ENCODE measurements around the gene HPSE.
"Not testable (repeated sequence)": the region's sequence is repeated elsewhere in the genome, so short reads cannot be mapped to it uniquely, and the experiment has no call there.

The HPSE gene

DNA sequence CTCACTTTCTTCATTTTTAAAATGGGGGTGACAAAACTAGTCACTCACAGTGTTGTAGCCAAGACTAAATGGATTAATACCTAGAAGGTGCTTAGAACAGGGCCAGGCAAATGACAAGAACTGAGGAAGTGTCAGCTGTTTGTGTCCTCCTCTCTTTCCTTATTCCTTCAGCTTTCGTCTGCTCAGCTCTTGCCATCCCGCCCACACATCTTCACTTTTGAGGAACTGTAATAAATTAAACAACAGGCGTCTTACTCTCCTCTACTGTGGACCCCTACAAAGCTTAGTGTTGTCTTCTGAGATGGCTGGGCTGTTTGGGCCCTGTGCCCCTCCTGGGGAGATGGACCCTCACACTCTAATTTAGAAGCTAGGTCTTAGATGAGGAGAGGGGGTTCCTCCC lies 2.7 kb downstream of the HPSE start:
- no peak for DNase-seq (ENCODE audit: low read depth in 2 of 2)

DNA sequence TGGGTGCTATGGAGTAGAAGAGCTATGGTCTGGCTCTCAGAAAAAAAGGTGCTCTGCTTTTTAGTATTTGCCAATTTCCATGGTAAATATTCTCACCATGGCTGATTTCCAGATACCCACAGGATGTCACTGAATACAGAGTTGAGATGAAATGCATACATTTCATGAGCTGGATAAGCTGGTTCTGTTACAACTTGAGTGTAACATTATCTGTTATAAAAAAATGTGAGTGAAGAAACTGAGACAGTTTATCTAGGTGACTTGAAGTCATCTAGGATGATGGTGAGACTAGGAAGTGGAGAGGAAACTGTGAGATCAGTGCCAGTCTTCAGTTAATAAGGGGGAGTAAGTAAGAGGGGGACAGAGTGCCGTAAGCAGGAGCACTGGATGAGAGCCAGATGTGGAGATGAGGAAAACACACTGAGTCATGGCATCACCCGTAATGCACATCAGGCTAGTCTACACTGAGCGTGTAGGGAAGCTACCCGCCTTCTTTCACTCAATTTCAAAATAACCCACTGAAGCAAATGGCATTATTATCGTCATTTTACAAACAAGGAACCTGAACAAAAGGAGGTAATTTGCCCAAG lies 5.0 kb downstream of the HPSE start:
- no peak for DNase-seq (ENCODE audit: low read depth in 2 of 2)

DNA sequence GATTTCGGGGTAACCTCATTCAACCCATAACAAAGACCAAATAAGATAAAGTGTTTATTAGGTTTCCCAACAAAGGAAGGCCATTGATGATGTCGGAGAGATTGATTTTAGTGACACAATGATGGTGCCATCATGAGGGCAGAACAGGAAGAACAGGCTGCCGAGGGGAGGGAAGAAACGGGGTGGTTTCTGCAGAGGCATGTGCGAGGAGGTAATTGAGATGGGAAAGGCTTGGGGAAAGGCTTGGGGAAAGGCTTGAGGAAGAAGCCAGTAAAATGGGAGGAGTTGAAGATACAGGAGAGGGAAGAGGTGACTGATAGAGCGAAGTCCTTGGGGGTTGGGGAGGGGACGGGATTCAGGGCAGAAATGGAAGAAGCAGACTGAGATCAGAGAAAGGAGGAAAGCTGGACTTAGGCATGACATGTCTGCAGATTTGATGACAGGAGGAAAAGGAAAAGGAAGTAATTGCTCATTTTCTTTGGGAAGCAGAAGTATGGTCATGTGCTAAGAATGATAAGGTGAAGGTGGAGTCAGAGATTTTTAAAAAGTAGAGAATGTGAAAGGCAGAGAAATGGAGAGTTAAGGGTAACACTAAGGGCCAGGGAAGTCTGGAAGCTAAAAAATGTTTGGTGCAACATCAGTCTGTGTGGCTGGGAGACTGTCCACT lies 6.0 kb downstream of the HPSE start:
- DNase-seq (ENCODE audit: low read depth in 2 of 2): no peak

DNA sequence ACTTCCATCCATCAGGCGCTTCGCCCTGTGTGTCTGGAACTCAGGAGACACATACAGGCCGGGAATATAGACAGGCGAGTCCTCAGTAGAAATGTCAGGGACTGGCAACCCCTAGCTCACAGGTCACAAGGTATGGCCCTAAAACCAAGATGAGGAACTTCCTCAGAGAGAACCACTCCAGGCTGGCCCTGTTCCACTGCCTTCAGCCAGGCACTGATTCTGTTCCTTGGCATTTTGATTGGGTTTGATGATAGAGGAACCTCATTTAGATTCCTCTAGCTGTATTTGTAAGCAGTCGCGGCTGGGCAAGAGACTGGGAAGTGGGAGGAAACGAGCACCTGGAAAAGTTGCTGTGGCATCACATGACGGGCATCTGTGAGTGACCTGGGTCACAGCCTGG lies 8.1 kb downstream of the HPSE start:
- DNase-seq (ENCODE audit: low read depth in 2 of 2): no peak

DNA sequence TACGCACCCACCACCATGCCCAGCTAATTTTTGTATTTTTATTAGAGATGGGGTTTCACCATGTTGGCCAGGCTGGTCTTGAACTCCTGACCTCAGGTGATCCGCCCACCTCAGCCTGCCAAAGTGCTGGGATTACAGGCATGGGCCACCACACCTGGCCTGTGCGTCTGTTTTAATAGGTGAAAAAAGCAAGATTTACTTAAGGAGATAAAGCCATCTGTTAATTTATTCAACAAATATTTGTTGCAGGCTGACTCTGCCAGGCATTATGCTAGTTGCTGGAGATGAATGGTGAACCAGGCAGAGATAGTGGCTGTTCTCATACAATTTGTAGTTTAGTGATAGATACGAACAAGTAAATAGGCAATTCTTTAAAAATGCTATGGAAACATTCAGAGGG lies 9.3 kb downstream of the HPSE start:
- not testable (repeated sequence) for DNase-seq (ENCODE audit: low read depth in 2 of 2)

DNA sequence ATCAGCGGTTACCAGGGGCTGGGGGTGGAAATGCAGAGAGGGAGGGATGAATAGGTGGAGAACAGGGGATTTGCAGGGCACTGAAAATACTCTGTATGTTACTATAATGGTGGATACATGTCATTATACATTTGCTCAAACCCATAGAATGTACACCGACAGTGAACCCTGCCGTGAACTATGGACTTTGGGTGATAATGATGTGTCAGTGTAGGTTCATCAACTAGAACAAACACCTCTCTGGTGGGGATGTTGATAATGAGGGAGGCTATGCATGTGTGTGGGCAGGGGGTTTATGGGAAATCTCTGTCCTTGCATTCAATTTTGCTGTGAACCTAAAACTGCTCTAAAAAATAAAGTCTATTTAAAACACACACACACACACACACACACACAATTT lies 11.5 kb downstream of the HPSE start:
- DNase-seq (ENCODE audit: low read depth in 2 of 2): no peak

DNA sequence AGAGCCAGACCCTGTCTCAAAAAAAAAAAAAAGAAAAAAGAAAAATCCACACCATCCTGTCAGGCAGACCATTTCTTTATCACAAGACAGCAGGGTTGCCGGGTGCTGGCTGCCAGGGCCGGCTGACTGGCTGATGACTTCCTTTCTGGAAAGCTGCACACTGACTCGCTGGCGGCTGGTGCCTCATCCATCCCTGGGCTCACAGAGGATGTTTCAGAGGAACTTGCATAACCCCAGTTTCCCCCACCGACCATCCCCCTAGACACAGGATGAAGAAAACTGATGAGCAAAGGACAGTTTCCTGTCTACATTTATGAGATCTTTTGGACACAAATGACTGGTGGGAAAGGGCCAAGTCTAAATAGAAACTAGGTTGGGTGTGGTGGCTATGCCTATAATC lies 14.1 kb downstream of the HPSE start:
- peak in 1 of 2 donors; percentile 23 for DNase-seq (ENCODE audit: low read depth in 2 of 2)

DNA sequence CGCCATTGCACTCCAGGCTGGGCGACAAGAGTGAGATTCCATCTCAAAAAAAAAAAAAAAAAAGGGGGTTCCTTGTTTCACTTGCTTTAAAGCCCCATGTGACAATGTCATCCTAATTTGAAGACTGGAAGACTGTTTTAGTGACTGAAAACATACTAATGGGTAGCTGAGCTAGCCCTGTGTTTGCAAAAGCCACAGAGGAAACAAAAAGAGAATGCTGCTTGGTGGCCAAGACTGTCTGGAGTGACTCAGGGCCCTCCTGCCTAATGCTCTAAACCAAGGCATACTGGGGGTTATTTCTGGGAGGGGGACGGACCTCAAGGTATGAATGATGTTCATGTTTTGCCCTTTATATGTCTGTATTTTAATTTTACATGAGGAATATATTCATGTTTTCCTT lies 16.0 kb downstream of the HPSE start:
- DNase-seq (ENCODE audit: low read depth in 2 of 2): no peak

DNA sequence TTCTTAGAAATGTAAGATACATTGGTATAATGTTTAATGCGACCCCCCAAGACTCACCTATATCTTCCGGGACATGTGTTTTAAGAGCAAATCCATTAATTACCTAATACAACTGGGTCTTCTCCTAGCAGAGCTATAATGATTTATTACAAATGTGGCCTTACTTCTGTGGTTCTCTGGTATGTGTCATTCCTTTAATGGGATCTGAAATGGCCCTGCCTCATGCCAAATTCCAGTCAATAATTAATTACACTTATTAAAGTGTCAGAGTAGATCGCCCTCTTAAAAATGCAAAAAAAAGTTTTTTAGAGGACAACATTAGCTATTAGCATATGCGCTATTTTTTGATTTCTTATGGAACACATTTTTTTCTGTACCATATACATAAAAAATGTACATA lies 17.0 kb downstream of the HPSE start:
- DNase-seq (ENCODE audit: low read depth in 2 of 2): no peak

DNA sequence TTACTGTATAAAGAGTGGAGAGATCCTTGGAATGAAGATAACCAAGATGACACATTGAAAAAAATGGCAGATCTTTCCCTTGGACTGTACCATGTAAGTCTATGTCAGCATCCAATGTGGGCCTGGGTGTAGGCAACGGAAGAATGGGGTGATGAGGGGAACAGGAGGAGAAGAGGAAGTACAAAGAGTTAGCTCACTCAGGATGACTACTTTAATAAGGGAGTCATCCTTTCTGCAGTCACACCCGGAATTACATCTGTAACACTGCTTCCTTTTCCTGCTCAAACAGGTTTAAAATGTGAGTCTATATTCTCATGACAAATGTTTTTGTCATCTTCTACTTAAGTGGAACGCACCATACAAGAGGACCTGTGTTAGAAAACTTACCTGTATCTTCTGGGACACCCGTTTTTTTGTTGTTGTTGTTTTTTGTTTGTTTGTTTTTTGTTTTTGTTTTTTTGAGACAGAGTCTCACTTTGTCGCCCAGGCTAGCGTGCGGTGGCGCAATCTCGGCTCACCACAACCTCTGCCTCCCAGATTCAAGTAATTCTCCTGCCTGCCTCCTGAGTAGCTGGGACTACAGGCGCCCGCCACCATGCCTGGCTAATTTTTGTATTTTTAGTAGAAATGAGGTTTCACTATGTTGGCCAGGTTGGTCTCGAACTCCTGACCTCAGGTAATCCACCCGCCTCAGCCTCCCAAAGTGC lies 18.0 kb downstream of the HPSE start:
- DNase-seq (ENCODE audit: low read depth in 2 of 2): no peak

DNA sequence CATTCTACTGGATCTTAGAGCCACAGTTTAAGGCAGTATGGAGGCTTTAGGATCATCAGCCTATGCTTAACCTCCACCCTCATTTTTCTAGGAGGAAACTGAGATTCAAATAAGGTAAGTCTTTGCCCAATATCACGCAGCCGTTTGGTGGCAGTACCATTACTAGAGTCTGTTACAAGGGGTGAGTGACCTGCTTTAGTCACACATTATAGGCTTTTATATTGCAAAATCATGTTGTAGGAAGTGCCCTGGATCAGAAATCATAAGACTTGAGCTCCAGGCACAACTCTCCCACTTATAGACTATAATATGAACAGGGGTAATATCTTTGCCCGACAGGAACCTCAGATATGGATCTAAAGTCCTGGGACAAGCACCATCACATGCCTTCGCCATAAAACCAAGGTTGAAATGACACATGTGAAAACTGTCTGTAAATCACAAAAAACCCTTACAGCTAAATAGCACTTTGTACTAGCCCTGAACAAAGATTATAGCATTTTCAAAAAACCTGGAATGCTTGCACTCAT lies 19.2 kb downstream of the HPSE start:
- no peak for DNase-seq (ENCODE audit: low read depth in 2 of 2)

DNA sequence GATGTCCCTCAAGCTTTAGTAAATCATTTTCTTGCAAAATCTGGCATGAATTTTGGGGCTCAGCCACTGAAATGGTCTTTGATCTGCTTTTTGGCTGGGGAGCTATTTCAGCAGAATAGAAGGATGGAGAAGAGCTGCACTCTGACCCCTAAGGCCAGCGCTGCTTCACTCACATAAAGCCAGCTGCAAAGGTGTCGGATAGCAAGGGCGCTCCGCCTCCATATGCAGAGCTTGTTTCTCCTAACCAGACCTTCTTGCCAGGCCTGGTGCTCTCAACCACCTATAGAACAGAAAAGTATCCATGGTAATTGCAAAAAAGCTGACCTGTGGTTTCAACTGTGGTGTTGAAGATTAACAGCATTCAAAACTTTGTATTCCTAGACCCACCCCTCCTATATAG lies 26.0 kb downstream of the HPSE start:
- no peak for DNase-seq (ENCODE audit: low read depth in 2 of 2)

DNA sequence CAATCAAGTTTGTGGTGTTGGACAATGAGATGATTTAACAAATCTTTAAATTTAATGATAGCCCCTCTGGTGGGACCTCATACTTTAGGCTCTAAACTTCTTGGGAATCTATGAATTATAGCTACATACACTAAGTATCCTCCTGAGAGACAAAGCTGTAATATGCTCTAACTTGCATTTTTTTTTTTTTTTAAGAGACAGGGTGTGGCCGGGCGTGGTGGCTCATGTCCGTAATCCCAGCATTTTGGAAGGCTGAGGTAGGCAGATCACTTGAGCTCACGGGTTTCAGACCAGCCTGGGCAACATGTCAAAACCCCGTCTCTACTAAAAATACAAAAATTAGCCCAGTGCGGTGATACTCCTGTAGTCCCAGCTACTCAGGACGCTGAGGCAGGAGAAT lies 26.7 kb downstream of the HPSE start:
- DNase-seq (ENCODE audit: low read depth in 2 of 2): no peak

DNA sequence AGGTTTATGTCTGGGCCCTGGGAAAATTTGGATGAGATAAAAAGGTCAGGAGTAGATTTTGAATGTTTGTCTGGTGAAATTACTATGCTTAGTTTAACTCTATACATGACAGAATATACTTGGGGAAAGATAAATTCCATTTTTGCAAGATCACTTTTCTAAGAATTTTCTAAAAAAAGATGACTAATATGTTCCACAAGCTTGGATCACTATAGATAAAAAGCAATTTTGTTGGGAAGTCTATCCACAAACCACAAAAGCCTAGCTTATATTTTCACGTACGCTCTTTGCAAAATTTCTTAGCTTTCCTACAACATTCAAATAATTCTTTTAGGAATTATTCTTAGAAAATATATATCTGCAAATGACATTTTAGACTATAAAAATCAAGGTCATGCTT lies 29.5 kb downstream of the HPSE start:
- no peak for DNase-seq (ENCODE audit: low read depth in 2 of 2)

DNA sequence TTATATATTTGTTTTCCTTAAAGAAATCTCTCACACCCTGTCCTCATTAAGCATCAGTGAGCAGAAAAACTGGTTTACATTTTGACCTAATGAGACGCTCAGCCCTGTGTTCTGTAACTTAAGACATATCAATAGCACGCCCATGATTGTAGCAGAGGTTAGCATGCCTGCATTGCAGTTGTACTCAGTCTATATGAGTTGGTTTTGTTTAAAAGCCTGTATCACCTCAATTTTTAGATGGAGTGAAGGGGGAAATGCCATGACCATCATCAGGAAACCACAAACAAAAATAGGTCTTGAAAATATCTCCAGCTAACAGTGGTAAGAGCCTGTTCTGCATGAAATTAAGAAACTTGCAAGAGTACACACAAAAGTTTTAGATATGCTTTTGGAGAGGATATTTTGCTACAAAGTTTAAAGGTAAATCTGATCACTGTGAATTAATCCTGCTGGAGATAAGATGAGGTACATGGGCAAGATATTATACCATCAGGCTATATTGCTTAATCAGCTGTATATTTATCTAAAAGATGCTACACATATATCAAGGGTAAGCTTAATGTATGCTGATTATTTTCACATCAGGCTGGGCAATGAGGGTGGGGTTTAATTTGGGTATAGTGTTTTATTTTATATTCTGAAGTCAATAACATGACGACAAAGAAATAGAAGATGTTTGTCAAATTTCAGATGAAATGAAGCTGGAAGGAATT lies 36.9 kb downstream of the HPSE start:
- DNase-seq (ENCODE audit: low read depth in 2 of 2): no peak

DNA sequence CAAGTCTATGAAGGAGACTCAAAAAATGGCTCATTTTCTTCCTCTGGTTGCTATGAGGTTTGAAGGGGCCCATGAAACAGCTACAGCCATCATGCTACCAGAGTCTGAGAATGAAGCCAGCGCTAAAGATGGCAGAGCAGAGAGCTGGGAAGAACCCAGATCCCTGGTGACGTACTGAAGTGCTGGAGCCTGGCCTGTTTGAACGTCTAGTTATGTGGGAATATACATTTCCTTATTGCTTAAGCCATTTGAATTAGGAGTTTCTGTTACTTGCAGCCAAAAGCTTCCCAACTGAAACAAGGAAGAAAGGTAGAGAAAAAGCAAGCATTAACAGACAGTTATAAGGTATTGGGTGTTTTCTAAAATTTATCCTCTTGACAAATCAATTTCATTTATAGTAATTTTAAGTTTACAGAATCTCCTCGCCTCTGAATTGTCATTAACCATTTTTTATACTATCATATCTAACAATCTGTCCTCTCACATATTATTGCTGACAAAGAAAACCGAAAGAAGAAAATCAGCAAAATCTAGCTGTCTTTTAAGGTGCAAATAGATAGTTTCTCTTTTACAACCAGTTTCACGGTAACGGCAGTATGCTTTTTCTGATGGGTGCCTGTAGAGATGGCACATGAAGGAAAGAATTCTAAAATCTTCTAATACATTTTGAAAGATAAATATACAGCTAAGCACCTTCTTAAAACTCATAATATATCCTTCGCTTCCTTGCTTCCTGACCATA lies 41.2 kb downstream of the HPSE start:
- DNase-seq (ENCODE audit: low read depth in 2 of 2): no peak

DNA sequence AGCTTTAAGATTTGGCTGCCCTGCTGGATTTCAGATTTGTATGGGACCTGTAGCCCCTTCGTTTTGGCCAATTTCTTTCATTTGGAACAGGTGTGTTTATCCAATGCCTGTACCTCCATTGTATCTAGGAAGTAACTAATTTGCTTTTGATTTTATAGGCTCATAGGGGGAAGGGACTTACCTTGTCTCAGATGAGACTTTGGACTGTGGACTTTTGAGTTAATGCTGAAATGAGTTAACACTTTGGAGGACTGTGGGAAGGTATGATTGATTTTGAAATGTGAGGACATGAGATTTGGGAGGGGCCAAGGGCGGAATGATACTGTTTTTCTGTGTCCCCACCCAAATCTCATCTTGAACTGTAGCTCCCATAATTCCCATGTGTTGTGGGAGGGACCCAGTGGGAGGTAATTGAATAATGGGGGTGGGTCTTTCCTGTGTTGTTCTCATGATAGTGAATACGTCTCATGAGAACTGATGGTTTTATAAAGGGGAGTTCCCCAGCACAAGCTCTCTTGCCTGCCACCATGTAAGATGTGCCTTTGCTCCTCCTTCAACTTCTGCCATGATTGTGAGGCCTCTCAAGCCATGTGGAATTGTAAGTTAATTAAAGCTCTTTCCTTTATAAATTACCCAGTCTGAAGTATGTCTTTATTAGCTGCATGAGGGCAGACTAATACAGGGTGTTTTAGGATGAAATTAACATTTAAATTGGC lies 44.4 kb downstream of the HPSE start:
- not testable (repeated sequence) for DNase-seq (ENCODE audit: low read depth in 2 of 2)

DNA sequence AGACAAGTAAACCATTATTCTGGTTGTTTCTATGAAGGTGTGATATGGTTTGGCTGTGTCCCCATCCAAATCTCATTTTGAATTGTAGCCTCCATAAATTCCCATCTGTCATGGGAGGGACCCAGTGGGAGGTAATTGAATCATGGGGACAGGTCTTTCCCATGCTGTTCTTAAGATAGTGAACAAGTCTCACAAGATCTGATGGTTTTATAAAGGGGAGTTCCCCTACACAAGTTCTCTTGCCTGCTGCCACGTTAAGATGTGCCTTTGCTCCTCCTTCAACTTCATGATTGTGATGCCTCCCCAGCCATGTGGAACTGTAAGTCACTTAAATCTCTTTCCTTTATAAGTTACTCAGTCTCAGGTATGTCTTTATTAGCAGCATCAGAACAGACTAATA lies 46.3 kb downstream of the HPSE start:
- DNase-seq (ENCODE audit: low read depth in 2 of 2): not testable (repeated sequence)

DNA sequence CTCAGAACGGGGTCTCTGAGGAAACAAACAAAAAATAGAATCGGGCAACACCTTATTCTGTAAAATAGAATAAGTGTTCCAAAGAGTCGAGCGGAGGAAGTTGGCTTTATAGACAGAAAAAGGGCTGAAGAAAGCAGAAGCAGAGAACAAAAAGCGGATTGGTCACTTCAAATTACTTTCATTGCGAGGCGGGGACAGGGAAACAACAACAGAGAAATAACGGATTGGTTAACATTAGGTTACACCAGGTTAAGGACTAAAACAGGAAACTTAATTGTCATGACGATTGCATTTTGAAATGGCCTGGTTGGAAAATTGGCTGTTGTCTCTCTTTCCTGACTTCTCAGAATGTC lies 49.6 kb downstream of the HPSE start:
- no peak for DNase-seq (ENCODE audit: low read depth in 2 of 2)

DNA sequence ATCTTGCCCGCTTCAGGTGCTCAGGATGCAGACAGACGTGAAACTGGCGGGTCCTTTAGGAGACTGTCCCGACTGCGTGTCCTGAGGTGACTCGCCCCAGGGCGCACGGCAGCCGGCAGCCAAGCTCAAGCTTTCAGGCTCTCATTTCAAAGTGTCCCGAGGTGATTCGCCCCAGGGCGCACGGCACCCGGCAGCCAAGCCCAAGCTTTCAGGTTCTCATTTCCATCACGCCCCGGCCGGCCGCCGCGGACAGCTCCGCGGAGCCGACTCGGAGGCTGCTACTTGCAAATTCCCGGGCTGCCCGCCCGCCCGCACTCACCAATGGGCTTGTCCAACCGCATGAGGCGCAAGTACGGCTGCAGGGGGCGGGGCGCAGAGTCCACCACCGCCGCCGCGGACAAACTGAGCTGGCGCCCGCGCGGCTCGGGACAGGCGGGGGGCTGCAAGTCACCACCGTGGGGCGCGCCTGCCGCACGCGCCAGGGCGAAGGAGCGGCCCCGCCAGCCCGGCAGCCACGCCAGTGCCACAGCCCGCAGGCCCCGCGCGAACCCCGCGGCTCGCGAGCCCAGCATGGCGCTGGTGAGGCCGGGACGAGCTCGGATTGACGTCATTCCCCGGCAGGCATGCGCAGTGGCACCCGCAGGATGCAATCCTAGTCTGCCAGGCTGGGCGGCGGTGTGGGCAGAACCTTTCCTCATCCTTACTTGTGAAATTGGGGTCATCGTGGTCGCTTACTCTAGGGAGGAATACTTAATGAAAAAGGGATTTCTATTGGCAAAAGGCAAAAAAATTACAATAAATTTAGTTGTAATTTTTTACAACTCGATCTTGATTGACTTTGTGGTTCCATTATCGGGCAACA lies 50.2 kb downstream of the HPSE start, which contains the start of gene COQ2:
Gene COQ2, minus strand, starts transcription at position 606 of the 862 bp plus-strand sequence. Its CDS starts 34 bp downstream, at position 572.
- DNase-seq (ENCODE audit: low read depth in 2 of 2): peak; percentile 90 to 91

All from stimulated activated CD4-positive, alpha-beta T cell treated with anti-CD3 and anti-CD28 coated beads, Interleukin-15, amount 100 ng/mL, for 48 hours (primary cell).